Stimulated activated CD4-positive, alpha-beta T cell treated with anti-CD3 and anti-CD28 coated beads, TNF-alpha, amount 100 ng/mL, for 24 hours (primary cell): ENCODE results near the gene WDR27.
"Not testable (repeated sequence)": the region's sequence is repeated elsewhere in the genome, so short reads cannot be mapped to it uniquely, and the experiment has no call there.

Experiments
- DNase-seq, 3 experiments: peaks; one replicate each; pipeline ENCODE4 v3.0.0-alpha.2; 2020; ENCODE audit warnings: low read depth in 3 of 3

The WDR27 gene

DNA sequence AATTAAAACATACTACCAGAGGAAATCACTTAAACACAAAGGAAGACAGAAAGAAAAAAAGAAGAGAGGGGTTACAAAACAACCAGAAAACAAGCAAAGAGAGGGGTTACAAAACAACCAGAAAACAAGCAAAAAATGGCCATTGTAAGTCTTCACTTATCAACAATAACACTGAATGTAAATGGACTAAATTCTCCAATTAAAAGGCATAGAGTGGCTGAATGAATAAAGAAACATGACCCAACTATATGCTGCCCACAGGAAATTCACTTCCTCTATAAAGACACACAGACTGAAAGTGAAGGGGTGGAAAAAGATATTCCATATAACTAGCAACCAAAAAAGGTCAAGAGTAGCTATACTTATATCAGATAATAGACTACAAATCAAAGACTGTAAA is 180.0 kb downstream of the WDR27 start:
- DNase-seq = no peak

DNA sequence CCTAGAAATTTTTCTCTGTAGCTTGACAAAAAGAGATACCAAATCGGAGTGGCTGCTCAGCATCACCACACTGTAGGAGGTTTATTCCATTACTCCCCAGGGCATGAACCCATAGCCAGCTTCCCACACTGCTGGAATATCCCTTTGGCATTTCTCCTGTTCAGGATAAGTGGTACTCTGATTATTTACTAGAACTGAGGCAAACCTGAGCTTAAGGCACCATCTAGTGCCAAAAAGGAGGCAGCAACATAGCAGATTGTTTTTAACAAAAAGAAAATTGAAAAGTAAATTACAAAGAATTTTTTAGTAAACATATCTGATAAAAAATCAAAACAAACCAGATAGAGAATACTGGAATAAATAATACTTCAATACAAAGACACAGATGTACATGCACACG is 181.7 kb downstream of the WDR27 start:
- no peak for DNase-seq

DNA sequence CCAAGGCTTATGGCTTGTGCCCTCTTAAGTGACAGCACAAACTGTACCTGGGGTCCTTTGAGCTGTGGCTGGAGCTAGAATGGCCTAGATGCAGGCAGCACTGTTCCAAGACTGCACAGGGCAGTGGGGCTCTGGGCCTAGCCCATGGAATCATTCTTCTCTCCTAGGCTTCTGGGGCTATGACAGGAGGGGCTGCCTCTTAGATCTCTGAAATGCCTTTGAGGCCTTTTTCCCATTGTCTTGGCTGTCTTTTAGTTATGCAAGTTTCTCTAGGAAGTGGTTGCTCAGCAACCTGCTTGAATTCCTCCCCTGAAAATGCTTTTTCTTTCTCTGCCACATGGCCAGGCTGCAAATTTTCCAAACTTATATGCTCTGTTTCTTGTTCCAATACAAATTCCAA is 183.4 kb downstream of the WDR27 start:
- no peak for DNase-seq

DNA sequence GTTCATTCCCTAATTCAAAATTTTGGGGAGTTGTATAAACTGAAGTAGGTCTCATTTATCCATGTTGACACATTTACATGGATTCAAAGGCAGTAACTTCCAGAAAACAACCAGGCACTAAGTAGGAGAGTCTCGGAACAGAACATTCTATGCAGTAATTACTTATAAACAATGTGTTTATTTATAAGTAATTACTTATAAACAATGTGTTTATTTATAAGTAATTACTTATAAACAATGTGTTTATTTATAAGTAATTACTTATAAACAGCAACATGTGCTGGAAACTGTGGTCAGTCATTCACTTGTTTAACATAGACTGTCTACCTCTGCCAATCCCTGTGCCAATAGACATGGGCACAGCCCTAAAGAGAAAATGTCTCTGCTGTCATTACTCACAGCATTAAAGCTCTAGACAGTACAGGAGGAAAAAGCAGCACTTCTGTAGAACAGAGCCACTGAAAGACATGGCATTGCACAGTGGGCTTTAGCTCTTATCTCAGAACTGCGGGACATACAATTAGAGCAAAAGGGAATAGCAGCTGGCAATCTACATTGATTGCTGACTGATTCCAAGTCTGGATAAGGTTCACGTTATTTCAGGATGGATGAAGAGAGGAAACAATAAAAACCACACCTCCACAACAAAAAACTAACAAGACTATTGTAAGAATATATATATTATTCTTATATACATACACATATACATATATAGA is 188.2 kb downstream of the WDR27 start:
- DNase-seq = no peak

DNA sequence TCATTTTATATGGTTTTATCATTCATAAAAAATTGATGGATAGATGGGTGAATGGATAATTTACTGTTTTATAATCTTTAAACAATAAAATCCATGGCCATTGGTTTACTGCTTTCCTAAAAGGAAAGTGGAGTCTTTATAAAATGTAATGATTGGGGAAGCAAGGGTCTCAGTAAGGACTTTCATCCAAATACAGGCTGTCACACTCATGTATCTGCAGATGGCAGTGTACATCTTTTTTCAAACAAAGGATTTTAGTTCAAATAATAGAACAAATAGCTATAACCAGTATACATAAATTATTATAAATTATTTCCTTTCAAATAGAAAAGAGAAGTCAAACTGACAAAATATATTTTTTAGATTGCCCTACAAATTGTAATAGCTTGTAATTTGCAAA is 190.0 kb downstream of the WDR27 start:
- not testable (repeated sequence) for DNase-seq

DNA sequence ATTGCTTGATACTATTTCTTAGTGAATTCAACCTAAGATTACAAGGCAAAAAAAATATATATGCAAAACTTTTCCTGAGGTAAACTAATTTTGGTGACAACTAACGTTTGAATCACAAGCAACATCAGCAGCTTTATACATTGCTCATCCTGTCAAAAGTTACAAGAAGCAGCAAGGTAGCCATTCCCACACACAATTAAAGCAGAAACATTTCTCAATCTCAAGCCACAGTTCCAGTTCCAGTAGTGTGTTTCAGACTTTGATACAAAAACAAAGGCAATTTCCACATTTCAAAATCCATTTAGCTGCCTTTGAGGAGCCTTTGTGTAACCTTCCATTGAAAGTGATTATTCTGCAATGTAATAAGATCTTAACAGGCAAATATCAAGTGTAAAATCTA is 191.0 kb downstream of the WDR27 start:
- no peak for DNase-seq

DNA sequence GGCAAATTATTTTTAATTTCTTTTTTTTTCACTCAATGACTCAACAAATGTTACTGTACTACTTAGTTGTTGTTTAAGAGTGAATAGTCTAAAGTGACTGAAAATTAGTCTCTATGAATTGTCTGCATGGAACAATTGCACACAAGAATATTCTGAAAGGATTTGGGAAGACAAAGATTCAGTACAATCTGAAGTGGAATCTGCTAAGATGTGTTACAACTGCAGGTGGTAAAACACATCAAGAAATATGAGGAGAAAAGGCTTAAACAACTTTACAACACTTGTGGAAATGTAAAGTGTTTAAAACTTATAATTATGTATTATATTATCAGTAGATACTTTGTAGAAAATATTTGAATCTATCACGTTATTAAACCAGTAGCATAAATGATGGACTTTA is 193.4 kb downstream of the WDR27 start:
- no peak for DNase-seq

DNA sequence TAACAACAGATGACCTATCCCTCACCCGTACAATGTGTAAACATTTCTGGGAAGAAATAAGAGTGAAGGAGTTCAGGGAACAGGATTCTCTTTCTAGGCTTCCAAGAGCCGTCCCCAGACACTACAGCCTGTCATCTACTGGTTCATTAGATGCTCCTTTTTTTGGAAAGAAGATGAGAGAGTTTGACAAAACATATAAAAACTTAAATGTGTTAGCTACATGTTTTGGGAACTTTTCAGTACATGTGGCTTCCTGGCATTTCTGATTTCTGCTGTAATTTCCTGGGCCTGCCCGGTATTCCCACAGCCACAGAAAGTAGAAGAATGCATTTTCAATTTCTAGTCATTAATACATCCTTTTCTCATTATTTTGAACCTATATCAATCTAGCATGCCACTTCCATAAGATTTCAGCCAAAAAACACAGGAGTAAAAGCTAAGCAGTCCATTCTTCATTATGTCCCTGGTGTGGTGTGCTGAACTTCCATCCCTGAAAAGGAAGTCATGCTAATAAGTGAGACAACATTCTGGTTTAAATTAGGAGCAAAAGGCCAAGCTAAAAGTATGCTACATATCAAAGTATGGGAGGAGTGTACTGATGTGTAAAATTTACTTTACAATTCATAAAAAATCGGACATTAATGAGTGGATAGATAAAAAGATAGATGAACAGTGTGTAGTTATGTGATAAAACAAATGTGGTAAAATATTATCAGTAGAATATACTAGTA is 198.2 kb downstream of the WDR27 start:
- DNase-seq = no peak

DNA sequence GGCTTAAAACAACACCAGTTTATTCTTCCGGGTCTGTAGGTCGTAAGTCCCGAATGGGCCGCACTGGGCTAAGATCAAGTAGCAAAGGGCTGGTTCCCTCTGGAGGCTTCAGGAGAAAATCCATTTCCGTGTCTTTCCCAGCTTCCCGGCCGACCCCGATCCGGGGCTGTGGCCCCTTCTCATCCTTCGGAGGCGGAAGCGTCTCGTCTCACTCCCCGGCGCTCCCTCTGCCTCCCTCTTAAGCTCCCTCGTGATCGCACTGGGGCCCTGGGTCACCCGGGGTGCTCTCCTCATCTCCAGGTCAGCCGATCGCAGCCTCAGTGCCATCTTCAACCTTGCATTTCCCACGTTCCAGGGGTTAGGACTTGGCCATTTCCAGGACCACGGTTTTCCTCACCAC is 199.4 kb downstream of the WDR27 start:
- no peak for DNase-seq

DNA sequence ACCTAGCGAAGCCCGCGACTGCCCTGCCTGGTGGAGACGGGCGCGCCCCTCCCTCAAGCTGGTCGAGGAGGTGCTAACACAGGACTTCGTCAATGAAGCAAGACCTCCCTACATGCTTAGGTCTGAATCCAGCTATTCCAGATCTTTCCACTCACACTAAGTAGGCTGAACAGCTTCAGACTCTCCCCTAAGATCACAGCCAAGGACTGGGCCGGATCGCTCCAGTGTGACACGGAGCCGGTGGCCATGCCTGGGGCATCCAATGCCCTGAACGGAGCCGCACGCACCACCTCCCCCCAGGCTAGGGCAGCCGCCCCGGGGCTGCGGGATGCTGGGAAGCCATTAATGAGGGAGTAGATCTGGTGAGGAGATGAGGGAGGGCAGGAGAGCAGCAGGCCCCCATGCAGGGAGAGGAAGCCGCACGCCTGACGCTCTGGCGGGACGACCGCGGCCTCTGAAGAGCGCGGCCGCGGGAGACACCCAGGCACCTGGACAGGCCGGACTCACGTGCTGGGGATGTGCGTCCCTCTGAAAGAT is 200.0 kb downstream of the WDR27 start:
- no peak for DNase-seq

DNA sequence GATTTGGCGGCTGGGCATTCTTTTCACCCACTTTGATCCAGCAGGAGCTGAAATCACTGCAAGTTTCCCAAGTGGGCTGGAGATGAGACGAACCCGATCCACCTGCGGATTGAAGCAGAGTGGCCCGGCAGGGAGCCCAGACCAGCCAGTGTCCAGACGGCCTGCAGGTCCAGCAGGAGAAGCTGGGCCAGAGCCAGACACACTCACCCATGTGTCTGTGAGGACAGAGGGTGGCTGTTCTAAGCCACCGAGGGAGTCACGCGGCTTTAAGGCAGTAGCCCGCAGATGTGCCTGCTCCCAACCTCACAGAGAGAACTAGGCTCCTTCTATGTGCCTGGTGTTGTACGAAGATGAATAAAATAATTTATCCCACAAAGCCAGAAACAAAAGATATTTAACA is 200.7 kb downstream of the WDR27 start:
- no peak for DNase-seq

DNA sequence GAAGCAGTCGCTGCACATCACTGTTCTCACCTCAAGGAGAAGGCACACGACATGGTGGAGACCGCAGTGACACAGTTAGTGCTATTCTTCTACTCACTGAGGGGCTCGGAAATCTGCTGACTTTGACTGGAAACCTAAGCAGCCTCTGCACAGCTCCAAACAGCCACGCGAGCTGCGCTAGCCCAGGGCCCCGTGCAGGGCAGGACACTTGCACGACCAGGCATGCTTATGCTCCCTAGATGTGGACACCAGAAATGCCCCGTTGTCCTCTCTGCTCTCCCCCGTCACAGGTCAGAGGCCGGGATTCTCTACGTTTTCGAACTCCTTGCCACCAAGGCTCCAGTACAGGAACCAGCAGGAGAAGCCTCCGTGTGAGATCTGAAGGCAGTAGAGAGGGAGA is 201.1 kb downstream of the WDR27 start:
- no peak for DNase-seq

DNA sequence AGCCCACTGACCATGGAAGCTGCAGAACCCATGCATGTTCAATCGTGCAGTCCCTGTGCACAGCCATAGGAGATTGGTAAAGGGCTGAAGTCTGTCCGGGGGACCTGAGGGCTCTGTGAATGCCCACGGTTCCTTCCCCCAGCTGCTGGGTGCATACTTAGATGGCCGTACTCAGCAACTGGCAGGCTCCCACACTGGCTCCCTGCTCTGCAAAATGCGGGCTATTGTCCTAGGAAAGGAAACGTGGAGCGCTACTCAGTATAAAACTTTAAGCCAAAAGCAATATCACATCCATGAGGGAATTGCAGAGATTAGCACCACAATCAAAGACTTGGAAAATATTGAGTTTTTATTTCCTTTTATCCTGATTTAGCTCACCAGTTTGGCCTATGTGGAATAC is 202.0 kb downstream of the WDR27 start:
- no peak for DNase-seq

DNA sequence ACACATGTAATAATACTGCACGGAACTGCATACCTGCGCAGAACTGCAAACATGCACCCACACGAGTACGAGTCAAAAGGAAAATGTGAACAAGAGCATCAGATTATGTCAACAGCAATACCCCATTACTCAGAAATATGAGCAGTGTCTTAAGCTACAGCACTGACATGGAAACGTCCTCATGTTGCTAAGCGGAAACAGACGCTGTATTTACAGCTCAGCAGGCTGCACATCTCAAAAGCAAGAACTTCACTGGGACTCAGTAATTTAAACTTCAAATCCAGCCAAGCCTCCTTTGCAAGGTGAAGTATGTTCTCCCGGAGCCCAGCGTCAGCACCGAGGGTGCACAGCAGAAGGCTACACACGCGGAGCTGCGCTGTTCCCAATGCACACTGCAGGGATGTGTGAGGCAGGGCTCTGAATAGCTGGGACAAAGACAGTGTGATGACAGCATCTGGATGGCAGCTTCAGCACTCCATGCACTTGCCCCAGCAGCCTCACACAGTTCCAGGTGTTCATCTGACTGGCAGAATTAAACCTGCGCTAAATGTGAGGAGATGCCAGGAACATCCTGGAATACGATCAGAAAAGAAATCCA is 202.8 kb downstream of the WDR27 start:
- DNase-seq = no peak

DNA sequence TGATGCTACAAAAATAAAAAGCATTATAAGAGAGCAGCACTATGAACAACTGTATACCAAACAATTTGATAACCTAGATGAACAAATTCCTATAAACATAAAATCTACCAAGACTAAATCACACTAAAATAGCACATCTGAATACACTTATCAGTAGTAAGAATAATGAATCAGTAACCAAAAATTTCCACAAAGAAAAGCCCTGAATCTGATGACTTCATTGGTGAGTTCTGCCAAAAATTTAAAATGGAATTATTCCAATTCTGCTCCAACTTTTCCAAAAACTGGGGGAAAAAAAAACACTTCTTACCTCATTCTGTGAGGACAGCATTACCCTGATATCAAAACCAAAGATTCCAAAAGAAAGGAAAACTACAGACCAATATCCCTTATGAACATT is 206.2 kb downstream of the WDR27 start:
- no peak for DNase-seq

DNA sequence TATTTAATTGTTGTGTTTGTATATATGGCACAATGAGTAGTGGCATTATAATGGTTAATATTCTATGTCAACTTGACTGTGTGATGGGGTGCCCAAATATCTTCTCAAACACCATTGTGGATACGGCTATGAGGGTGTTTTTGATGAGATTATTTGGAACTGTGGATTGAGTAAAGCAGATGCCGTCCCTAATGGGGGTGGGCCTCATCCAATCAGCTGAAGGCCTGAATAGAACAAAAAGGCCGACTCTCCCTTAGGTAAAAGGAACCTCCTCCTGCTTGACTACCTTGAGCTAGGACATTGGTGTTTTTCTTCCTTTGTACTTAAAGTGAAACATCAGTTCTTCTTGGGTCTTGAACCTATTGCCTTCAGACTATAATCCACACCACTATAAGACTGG is 207.8 kb downstream of the WDR27 start:
- DNase-seq = no peak

DNA sequence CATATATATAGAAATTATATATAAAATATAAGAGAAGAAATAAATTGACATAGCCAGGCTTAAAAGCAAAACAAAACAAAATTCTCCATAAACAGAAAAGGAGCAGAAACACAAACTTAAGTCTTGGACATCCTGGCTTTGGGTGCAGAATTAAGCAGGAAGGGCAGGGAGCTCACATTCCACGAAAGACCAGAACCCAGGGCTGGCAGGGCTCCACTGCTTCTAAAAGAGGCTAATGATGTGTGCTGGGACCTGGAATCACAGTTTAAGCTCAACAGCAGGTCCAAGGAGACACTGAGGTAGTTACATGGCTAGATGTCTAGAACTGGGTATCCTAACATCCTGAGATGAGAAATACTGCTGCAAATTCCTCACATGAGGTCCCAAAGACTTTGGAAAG is 210.3 kb downstream of the WDR27 start:
- DNase-seq = no peak

DNA sequence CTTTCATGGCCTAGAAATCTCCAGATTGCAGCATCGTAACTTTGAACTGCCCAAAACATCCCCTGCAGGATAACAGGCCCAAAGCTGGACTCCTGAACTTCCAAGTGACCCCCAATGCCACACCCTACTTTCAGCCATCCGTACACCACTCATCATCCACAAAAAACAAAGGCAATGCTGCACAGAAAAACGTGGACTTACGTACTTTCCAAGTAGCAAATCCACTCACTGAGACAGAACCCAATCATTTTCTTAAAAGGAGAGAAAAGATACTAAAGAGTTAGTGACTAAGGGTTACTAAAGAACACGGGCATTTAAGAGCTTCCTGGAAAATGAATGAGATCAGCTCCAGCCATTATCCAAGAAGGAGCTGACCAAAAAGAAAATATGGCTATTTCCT is 211.0 kb downstream of the WDR27 start:
- DNase-seq = no peak

DNA sequence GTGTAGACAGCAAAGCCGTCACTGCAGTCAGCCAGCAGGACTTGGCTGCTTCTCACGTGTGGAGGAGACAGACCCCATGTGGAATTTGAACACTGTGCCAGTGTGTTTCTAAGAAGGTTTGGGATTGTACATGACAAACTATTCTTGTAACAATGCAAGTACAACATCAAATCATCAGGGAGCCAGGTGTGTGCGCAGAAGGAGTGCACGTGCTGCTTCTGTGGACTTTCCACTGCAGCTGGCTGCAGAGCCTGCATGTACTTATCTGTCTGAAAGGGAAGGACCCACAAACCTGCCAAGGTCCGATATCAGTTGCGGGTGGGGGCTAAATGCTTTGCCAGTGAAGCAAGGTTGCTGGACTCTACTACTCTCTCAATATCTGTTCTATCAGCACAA is 211.6 kb downstream of the WDR27 start:
- DNase-seq = no peak

DNA sequence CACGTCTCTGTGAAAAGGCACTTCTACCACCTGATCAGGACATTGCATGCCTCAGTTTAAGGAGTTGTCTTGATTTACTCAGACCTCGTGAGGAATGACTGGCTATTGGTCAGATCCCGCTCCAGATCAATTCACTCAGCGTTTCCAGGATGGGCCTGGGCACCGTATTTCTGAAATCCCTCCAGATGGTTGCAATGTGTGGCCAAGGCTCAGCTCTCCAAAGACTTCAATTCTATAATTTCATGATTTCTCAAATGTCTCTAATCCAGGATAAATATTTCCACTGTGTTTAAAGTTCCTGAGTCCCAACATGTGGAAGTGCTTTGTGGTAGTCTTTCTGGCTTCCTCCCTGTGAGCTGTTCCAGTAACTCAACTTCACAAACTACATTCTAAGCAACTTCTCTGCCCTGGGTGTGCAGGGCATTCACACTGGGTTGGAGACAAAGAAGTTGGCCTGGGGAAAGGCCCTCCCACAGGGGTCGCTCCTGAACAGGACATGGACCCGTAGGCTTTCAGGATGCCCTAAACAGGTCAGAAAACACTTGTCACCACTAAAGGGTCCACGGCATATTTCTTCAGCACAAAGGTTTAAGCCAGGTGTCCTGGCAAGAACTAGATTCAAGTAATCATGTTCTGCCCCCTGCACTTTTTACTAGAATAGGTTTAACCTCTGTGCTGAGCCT is 212.1 kb downstream of the WDR27 start:
- DNase-seq = no peak

DNA sequence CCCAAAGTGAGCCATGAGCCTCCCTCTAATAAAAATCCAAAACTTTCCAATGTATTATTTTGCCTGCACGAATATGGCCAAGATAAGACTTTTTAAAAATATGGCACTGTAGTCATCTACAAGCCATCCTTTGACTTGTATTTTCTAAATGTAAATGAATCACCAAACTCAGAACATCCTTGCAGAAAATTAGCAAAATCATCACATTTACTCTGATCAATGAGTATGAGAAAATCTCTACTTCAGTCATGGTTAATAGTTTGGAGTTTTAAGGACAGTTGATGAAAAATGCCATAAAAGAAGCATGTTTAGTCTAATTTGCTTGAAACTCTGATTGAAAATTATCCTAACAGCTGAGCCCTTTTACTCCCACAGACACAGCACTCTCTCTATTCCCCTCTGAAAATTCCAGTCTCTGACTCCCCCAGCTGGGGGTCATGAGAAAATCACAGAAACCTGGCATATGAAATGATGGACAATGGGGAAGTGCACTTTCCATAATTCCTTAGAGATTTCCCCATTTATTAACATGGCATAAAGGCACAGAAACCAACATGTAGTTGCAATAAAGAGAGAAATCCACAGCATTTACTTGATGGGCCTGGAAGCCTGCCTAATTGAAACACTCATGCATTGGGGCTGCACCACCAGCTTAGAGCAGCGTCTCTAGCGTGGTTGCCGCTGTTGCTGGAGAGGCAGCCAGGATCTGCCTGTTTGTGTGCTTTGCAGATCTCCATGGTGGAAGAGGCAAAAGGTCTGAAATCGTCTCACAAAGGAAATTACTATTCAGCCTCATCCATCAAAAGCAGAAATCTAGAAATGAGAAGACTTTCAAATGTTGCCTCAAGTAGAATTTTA is 214.0 kb downstream of the WDR27 start:
- no peak for DNase-seq
